Liver (tissue), 9 donors: ENCODE measurements around the gene PDE1C. TPM values are rescaled to one million over a fixed set of nuclear protein-coding genes. Genes with fewer than 3 reads are reported as not detected.
A peak's percentile ranks its signal among the peaks of the same experiment; 100 is the strongest.

Source experiments
- DNase-seq: peaks from one replicate; pipeline ENCODE4 v3.0.0-alpha.2; 2017; ENCODE audit warnings: low spot score
- H3K27ac ChIP-seq, 2 donors: one replicate each; pipeline ENCODE4 v1.7.0; 2013; ENCODE audit warnings: inconsistent platforms in 2 of 2, low read length in 2 of 2, control low read depth in 1 of 2, low read depth in 1 of 2, mild to moderate bottlenecking in 1 of 2
- H3K27me3 ChIP-seq, 4 donors: one replicate each; pipeline versions ENCODE4 v1.6.1 to v1.7.0; 2013; ENCODE audit warnings: low read length in 3 of 4, inconsistent platforms in 1 of 4, mild to moderate bottlenecking in 1 of 4, moderate library complexity in 1 of 4; ENCODE audit not compliant: control insufficient read depth in 4 of 4, insufficient read depth in 4 of 4
- H3K36me3 ChIP-seq, 4 donors: one replicate each; pipeline versions ENCODE4 v1.6.1 to v1.7.0; 2013; ENCODE audit warnings: low read length in 3 of 4, mild to moderate bottlenecking in 3 of 4, low read depth in 1 of 4, moderate library complexity in 1 of 4; ENCODE audit not compliant: control insufficient read depth in 4 of 4, insufficient read depth in 3 of 4
- H3K4me1 ChIP-seq, 4 donors: one replicate each; pipeline versions ENCODE4 v1.6.1 to v1.7.0; 2013; ENCODE audit warnings: low read length in 3 of 4, mild to moderate bottlenecking in 3 of 4, moderate library complexity in 1 of 4; ENCODE audit not compliant: control insufficient read depth in 4 of 4, insufficient read depth in 4 of 4
- H3K4me3 ChIP-seq, 3 donors: one replicate each; pipeline versions ENCODE4 v1.6.1 to v1.7.0; 2013; ENCODE audit warnings: low read length in 3 of 3, control low read depth in 1 of 3, low read depth in 1 of 3, mild to moderate bottlenecking in 1 of 3
- H3K9ac ChIP-seq, 2 donors: one replicate each; pipeline ENCODE4 v1.7.0; 2013; ENCODE audit warnings: low read length in 2 of 2, mild to moderate bottlenecking in 2 of 2, moderate library complexity in 2 of 2, control low read depth in 1 of 2, low read depth in 1 of 2
- H3K9me3 ChIP-seq, 4 donors: one replicate each; pipeline versions ENCODE4 v1.6.1 to v1.7.0; 2013; ENCODE audit warnings: low read length in 3 of 4; ENCODE audit not compliant: control insufficient read depth in 4 of 4
- ATF3 ChIP-seq: IDR thresholded peaks from 2 replicates; pipeline ENCODE4 v1.6.1; 2016; ENCODE audit warnings: antibody characterized with exemption
- CTCF ChIP-seq: fragments of 150-350 bp; IDR thresholded peaks from 2 replicates; pipeline ENCODE4 v1.5.1; 2017; ENCODE audit warnings: improper control_type of control experiment, low read depth, low read length; ENCODE audit not compliant: missing input control
- EGR1 ChIP-seq, 2 donors: IDR thresholded peaks; 2 replicates each; pipeline ENCODE4 v1.6.1; 2016 to 2018; ENCODE audit warnings: antibody characterized with exemption in 2 of 2, low read depth in 2 of 2
- FOXA1 ChIP-seq: IDR thresholded peaks from 2 replicates; pipeline ENCODE4 v1.6.1; 2016; ENCODE audit warnings: antibody characterized with exemption
- FOXA2 ChIP-seq: IDR thresholded peaks from 2 replicates; pipeline ENCODE4 v1.6.1; 2016; ENCODE audit warnings: antibody characterized with exemption
- GABPA ChIP-seq, 2 donors: IDR thresholded peaks in 1 of 2; conservative IDR thresholded peaks in 1 of 2; 2 replicates each; pipeline ENCODE4 v1.6.1; 2016; ENCODE audit warnings: antibody characterized with exemption in 2 of 2, mild to moderate bottlenecking in 1 of 2, moderate library complexity in 1 of 2
- HNF4A ChIP-seq, 2 donors: conservative IDR thresholded peaks; 2 replicates each; pipeline ENCODE4 v1.6.1; 2016; ENCODE audit warnings: antibody characterized with exemption in 2 of 2, mild to moderate bottlenecking in 2 of 2
- HNF4G ChIP-seq: IDR thresholded peaks from 2 replicates; pipeline ENCODE4 v1.6.1; 2016; ENCODE audit warnings: antibody characterized with exemption
- JUND ChIP-seq, 2 donors: IDR thresholded peaks; 2 replicates each; pipeline ENCODE4 v1.6.1; 2016; ENCODE audit warnings: antibody characterized with exemption in 2 of 2
- MAX ChIP-seq: IDR thresholded peaks from 2 replicates; pipeline ENCODE4 v1.6.1; 2016; ENCODE audit warnings: antibody characterized with exemption
- NR2F2 ChIP-seq: IDR thresholded peaks from 2 replicates; pipeline ENCODE4 v1.6.1; 2016; ENCODE audit warnings: antibody characterized with exemption
- RAD21 ChIP-seq, 2 donors: IDR thresholded peaks; 2 replicates each; pipeline ENCODE4 v1.6.1; 2016; ENCODE audit warnings: antibody characterized with exemption in 2 of 2, mild to moderate bottlenecking in 2 of 2
- RXRA ChIP-seq, 2 donors: IDR thresholded peaks; 2 replicates each; pipeline ENCODE4 v1.6.1; 2017 to 2018; ENCODE audit warnings: antibody characterized with exemption in 2 of 2, mild to moderate bottlenecking in 1 of 2
- TAF1 ChIP-seq: conservative IDR thresholded peaks from 2 replicates; pipeline ENCODE4 v1.6.1; 2016; ENCODE audit warnings: antibody characterized with exemption, mild to moderate bottlenecking
- YY1 ChIP-seq: IDR thresholded peaks from 2 replicates; pipeline ENCODE4 v1.6.1; 2016; ENCODE audit warnings: antibody characterized with exemption, mild to moderate bottlenecking
- ZBTB33 ChIP-seq: IDR thresholded peaks from 2 replicates; pipeline ENCODE4 v1.6.1; 2016; ENCODE audit warnings: antibody characterized with exemption
- WGBS: extraction: QIAGEN DNeasy Blood & Tissue Kit; methylation state at CpG from one replicate; pipeline ENCODE4 v1.1.7; 2013; 5-methylcytosine and 5-hydroxymethylcytosine counted together
- polyA plus RNA-seq, 2 donors: library from polyadenylated mRNA; stranded (reverse) in 1 of 2; unstranded in 1 of 2; fragments of 200-250 nt in 1 of 2; fragments of >200 nt in 1 of 2; fragmentation: Nextera tagmentation in 1 of 2; extraction: Ambion mirVana in 1 of 2; gene quantifications; one replicate each; pipeline versions ENCODE4 v1.2.1 to v1.2.3, GENCODE V29; 2013 to 2015
- total RNA-seq, 2 donors: library from RNA; depleted of rRNA; stranded (reverse); fragments of >200 nt; gene quantifications; one replicate each; pipeline ENCODE4 v1.2.3, GENCODE V29; 2014
- donor health status: healthy.
- donor health status: healthy.
- donor health status: healthy.
- donor health status: healthy.
- donor health status: healthy.

PDE1C gene
- total and polyA plus RNA-seq, 4 donors: 0.05 to 0.92 (median 0.47) TPM; not detected in 1

- H3K4me1 ChIP-seq: no peaks in the 10 kb centered on the region
- no peak overlapping the region for H3K27ac ChIP-seq
- WGBS: 37% methylated on average over 7 of the region's 7 CpGs
- TF ChIP-seq RAD21 (IDR thresholded peaks at IDR 0.05) (peak; percentile 65 to 79), CTCF (peak; percentile 61), FOXA1 (no peak), JUND (IDR thresholded peaks at IDR 0.05) (no peak), HNF4A (conservative IDR thresholded peaks at IDR 0.05) (no peak)
- H3K9ac ChIP-seq: no peak overlapping the region
- DNase-seq: no peak
- no peaks in the 10 kb centered on the region for H3K9me3 ChIP-seq
- no peak overlapping the region for H3K4me3 ChIP-seq
- no peaks in the 10 kb centered on the region for H3K36me3 ChIP-seq
- peaks cover 0 to 2% (median 0%) of the 10 kb centered on the region in 4 donors for H3K27me3 ChIP-seq
Measured at GRCh38 chr7:31782411-31782991, 287.7 kb downstream of the PDE1C start.

GRCh38 chr7:31778296-31778695, 291.9 kb downstream of the PDE1C start:
- no peak overlapping the region for H3K27ac ChIP-seq
- DNase-seq: no peak
- no peaks in the 10 kb centered on the region for H3K9me3 ChIP-seq
- no peak overlapping the region for H3K9ac ChIP-seq
- no peak overlapping the region for H3K4me3 ChIP-seq
- TF ChIP-seq HNF4G (no peak), NR2F2 (no peak), GABPA (IDR thresholded peaks at IDR 0.05 in 1 of 2, conservative IDR thresholded peaks at IDR 0.05 in 1 of 2) (no peak), ATF3 (no peak), FOXA2 (no peak), CTCF (no peak), TAF1 (no peak), RAD21 (IDR thresholded peaks at IDR 0.05) (no peak)
- peaks cover 0 to 7% (median 0%) of the 10 kb centered on the region in 4 donors for H3K27me3 ChIP-seq
- WGBS: 77% methylated on average over 3 of the region's 3 CpGs
- H3K36me3 ChIP-seq: no peaks in the 10 kb centered on the region
- no peaks in the 10 kb centered on the region for H3K4me1 ChIP-seq

- no peaks in the 10 kb centered on the region for H3K9me3 ChIP-seq
- no peak overlapping the region for H3K4me3 ChIP-seq
- H3K9ac ChIP-seq: no peak overlapping the region
- WGBS: 62% methylated on average over 3 of the region's 3 CpGs
- no peaks in the 10 kb centered on the region for H3K4me1 ChIP-seq
- H3K36me3 ChIP-seq: no peaks in the 10 kb centered on the region
- H3K27ac ChIP-seq: no peak overlapping the region
- H3K27me3 ChIP-seq: peaks cover 0 to 7% (median 0%) of the 10 kb centered on the region in 4 donors
- DNase-seq: no peak
- TF ChIP-seq RXRA (IDR thresholded peaks at IDR 0.05) (no peak), FOXA1 (no peak), MAX (no peak), CTCF (no peak), YY1 (no peak), NR2F2 (no peak), TAF1 (no peak), EGR1 (IDR thresholded peaks at IDR 0.05; ENCODE audit: low read depth in 2 of 2) (no peak), FOXA2 (no peak), HNF4A (conservative IDR thresholded peaks at IDR 0.05) (no peak), ZBTB33 (no peak), HNF4G (no peak), GABPA (IDR thresholded peaks at IDR 0.05 in 1 of 2, conservative IDR thresholded peaks at IDR 0.05 in 1 of 2) (no peak), JUND (IDR thresholded peaks at IDR 0.05) (no peak), RAD21 (IDR thresholded peaks at IDR 0.05) (no peak)
Measured at GRCh38 chr7:31776616-31777015, 293.6 kb downstream of the PDE1C start.
